MCF 10A (cell line): Measurements from ENCODE around the gene CYP2S1. TPM values are rescaled to one million over a fixed set of nuclear protein-coding genes. Genes with fewer than 3 reads are reported as not detected.
A peak's percentile ranks its signal among the peaks of the same experiment; 100 is the strongest.

Experiments
- BruUV-seq: library from RNA; stranded (reverse); fragments of 400-500 nt; replicated peaks from 2 replicates; lab custom pipeline; 2021; lab: Mats Ljungman, UMichigan
- CTCF ChIA-PET: fragments of 300-600 bp; sonication (Branson Sonifier 250); formaldehyde crosslinking; extraction: SDS; loops from one replicate; lab custom pipeline; 2021; ENCODE audit warnings: antibody characterized with exemption, inconsistent platforms; lab: Yijun Ruan, JAX
- POLR2A ChIA-PET: fragments of 300-600, 350-650 bp; sonication (Branson Sonifier 250); formaldehyde crosslinking; extraction: SDS; loops from one replicate; lab custom pipeline; 2020; ENCODE audit warnings: antibody characterized with exemption, inconsistent platforms; lab: Yijun Ruan, JAX
- DNase-seq: peaks from one replicate; pipeline ENCODE4 v3.0.0-alpha.2; 2018; ENCODE audit not compliant: unreplicated experiment
- H3K27ac Mint-ChIP-seq: one replicate; pipeline ENCODE4 v1.8.0; 2022; ENCODE audit warnings: mild to moderate bottlenecking, low read depth, mixed read lengths; ENCODE audit not compliant: unreplicated experiment
- H3K27me3 Mint-ChIP-seq: one replicate; pipeline ENCODE4 v1.8.0; 2022; ENCODE audit warnings: mixed read lengths; ENCODE audit not compliant: insufficient read depth, unreplicated experiment
- H3K36me3 Mint-ChIP-seq: one replicate; pipeline ENCODE4 v1.8.0; 2022; ENCODE audit warnings: mild to moderate bottlenecking, moderate library complexity, mixed read lengths; ENCODE audit not compliant: insufficient read depth, unreplicated experiment
- H3K4me1 Mint-ChIP-seq: one replicate; pipeline ENCODE4 v1.8.0; 2022; ENCODE audit warnings: mixed read lengths; ENCODE audit not compliant: insufficient read depth, unreplicated experiment
- H3K4me3 Mint-ChIP-seq: one replicate; pipeline ENCODE4 v1.8.0; 2022; ENCODE audit warnings: mild to moderate bottlenecking, moderate library complexity, mixed read lengths; ENCODE audit not compliant: unreplicated experiment
- H3K9me3 Mint-ChIP-seq: one replicate; pipeline ENCODE4 v1.8.0; 2022; ENCODE audit warnings: mixed read lengths; ENCODE audit not compliant: unreplicated experiment
- CTCF ChIP-seq: fragments of 200-600 bp; IDR thresholded peaks from one replicate; pipeline ENCODE4 v1.8.0; 2022; ENCODE audit warnings: antibody characterized with exemption, mild to moderate bottlenecking; ENCODE audit not compliant: unreplicated experiment
- intact Hi-C: fragments of 100-400 bp; cut with micrococcal nuclease; formaldehyde crosslinking; loops from 2 replicates; pipeline ENCODE4 v1.14.1; 2022
- total RNA-seq: library from RNA; stranded (reverse); gene quantifications from 2 replicates; pipeline ENCODE4 v1.2.3, GENCODE V29; 2022

Gene CYP2S1
- total RNA-seq, 1 experiment from 2014 or later, result not detected

- TF ChIP-seq CTCF, result peak; percentile 18
- CTCF ChIA-PET, result interaction anchor here (5.7 to 9.1 kb wide), 2 partner anchors 56 to 103 kb away, joined by 30 to 137 read pairs; partner anchors contain the start of genes CCDC97 and HNRNPUL1
- no peak overlapping the region for H3K4me3 Mint-ChIP-seq
- H3K4me1 Mint-ChIP-seq, result peaks cover 17% of the 10 kb centered on the region
- no TSS peak for BruUV-seq
- no peaks in the 10 kb centered on the region for H3K9me3 Mint-ChIP-seq
- DNase-seq, result peak; percentile 63
- no peaks in the 10 kb centered on the region for H3K27me3 Mint-ChIP-seq
- POLR2A ChIA-PET, result interaction anchor here (0.6 to 5.3 kb wide), 3 partner anchors 12 to 739 kb away, joined by 3 to 80 read pairs (median 4); partner anchors contain the start of genes HNRNPUL1 and SPTBN4
- intact Hi-C loops, result no loop called here
- no peak overlapping the region for H3K27ac Mint-ChIP-seq
- peaks cover 6% of the 10 kb centered on the region for H3K36me3 Mint-ChIP-seq
Measured at GRCh38 chr19:41205995-41206394, 13.0 kb downstream of the CYP2S1 start.

- no peak overlapping the region for H3K27ac Mint-ChIP-seq
- no peaks in the 10 kb centered on the region for H3K9me3 Mint-ChIP-seq
- no peaks in the 10 kb centered on the region for H3K27me3 Mint-ChIP-seq
- no peak for TF ChIP-seq CTCF
- DNase-seq, result no peak
- no peak overlapping the region for H3K4me3 Mint-ChIP-seq
- CTCF ChIA-PET, result interaction anchor here (5.7 to 9.1 kb wide), 2 partner anchors 55 to 102 kb away, joined by 30 to 137 read pairs; partner anchors contain the start of genes CCDC97 and HNRNPUL1
- POLR2A ChIA-PET, result interaction anchor here (0.6 to 5.3 kb wide), 3 partner anchors 12 to 740 kb away, joined by 3 to 80 read pairs (median 4); partner anchors contain the start of genes HNRNPUL1 and SPTBN4
- no TSS peak for BruUV-seq
- H3K36me3 Mint-ChIP-seq, result peaks cover 6% of the 10 kb centered on the region
- peaks cover 17% of the 10 kb centered on the region for H3K4me1 Mint-ChIP-seq
- intact Hi-C loops, result no loop called here
Measured at GRCh38 chr19:41206456-41206855, 13.4 kb downstream of the CYP2S1 start.

- Mint-ChIP-seq H3K9me3 (no peaks in the 10 kb centered on the region), H3K4me3 (no peak overlapping the region), H3K27ac (peak overlapping the region; percentile 61), H3K27me3 (no peaks in the 10 kb centered on the region), H3K36me3 (peaks cover 6% of the 10 kb centered on the region), H3K4me1 (peaks cover 17% of the 10 kb centered on the region)
- no peak for DNase-seq
- CTCF ChIA-PET, result interaction anchor here (0.7 to 9.1 kb wide), 3 partner anchors 54 to 146 kb away, joined by 3 to 137 read pairs (median 30); partner anchors contain the start of genes CCDC97 and HNRNPUL1
- TF ChIP-seq CTCF, result no peak
- POLR2A ChIA-PET, result interaction anchor here (1.3 to 3.4 kb wide), 2 partner anchors 11 to 56 kb away, joined by 4 to 16 read pairs; partner anchors contain the start of gene HNRNPUL1
- no TSS peak for BruUV-seq
- intact Hi-C loops, result no loop called here
Measured at GRCh38 chr19:41206926-41207750, 14.1 kb downstream of the CYP2S1 start.

- TF ChIP-seq CTCF, result no peak
- H3K36me3 Mint-ChIP-seq, result no peaks in the 10 kb centered on the region
- peaks cover 26% of the 10 kb centered on the region for H3K4me1 Mint-ChIP-seq
- ChIA-PET POLR2A (interaction anchor here (1.5 to 2.8 kb wide), 2 partner anchors 12 to 50 kb away, joined by 4 to 8 read pairs; partner anchors contain the start of gene HNRNPUL1), CTCF (no interaction called here)
- no peaks in the 10 kb centered on the region for H3K9me3 Mint-ChIP-seq
- BruUV-seq, result no TSS peak
- H3K4me3 Mint-ChIP-seq, result no peak overlapping the region
- no peaks in the 10 kb centered on the region for H3K27me3 Mint-ChIP-seq
- no peak for DNase-seq
- no peak overlapping the region for H3K27ac Mint-ChIP-seq
- intact Hi-C loops, result no loop called here
Measured at GRCh38 chr19:41214161-41214560, 21.1 kb downstream of the CYP2S1 start.
